ENCODE measurements around the gene SLC37A2. TPM values are rescaled to one million over a fixed set of nuclear protein-coding genes. Genes with fewer than 3 reads are reported as not detected.
A peak's percentile ranks its signal among the peaks of the same experiment; 100 is the strongest.

The SLC37A2 gene
- polyA plus RNA-seq, 10 donors: 2.4 to 5.1 (median 3.3) TPM

DNA sequence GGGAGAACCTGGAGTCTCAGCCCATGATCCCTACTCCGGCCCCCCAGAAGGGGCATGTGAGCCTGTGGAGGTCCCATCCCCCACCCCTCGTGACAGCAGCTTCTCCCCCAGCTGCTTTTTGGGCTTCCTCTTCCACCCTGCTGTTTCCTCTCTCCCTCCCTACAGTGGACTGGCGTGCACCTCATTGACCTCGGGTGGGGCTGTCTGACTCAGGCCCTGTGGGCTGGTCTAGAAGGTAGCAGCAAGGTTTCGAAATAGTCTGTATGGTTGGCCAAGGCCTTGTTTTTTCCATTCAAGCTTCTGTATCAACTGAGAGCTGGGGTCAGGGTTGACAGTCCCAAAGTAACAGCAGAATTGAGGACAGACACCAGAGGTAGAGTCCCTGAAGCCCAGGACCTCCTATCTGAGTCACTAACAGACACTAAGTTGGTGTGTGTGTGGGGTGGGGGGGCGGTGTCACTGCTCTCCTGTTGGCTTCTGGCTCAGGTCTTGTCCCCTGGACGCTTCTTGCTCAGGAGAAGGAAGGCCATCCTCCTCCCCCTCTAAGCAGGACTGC, 7.7 kb downstream of the SLC37A2 start:
- peak in 2 of 3 donors; percentile 26 to 59 for DNase-seq

DNA sequence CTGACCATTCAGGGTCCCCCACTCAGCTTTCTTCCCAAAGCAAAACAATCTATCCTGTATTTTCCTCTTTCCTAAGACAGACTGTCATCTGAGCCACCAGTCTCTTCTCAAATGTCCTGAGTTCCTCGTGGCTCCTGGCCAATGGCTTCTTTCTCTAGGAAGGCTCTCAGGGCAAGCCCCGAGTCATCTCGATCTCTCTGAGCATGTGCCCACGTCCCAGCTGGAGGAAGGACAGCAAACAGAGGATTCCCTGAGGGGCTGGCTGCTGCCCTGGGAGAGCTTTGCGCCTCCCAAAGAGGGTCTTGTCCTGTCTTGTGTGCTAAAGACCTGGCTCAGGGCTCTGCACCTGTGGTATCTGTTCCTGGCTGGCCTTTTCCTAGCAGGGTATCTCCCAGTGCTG, 8.3 kb downstream of the SLC37A2 start:
- no peak for DNase-seq

DNA sequence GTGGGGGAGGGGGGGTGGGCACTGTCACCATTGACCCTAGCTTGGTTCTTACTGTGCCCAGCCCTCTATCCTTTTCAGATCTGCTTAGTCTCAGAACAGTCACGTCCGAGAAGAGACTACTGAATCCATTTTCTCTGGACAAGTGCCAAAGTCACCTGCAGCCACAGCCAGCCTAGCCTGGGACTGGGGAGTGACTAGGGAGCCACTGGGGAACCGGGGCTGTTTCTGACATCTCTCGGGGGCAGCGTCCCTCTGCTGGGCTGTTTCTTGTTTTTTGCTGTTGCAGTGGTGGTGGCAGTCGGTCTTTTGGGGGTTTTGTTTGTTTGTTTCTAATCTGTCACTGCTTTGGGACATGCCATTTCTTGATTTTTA, 8.7 kb downstream of the SLC37A2 start:
- no peak for DNase-seq

DNA sequence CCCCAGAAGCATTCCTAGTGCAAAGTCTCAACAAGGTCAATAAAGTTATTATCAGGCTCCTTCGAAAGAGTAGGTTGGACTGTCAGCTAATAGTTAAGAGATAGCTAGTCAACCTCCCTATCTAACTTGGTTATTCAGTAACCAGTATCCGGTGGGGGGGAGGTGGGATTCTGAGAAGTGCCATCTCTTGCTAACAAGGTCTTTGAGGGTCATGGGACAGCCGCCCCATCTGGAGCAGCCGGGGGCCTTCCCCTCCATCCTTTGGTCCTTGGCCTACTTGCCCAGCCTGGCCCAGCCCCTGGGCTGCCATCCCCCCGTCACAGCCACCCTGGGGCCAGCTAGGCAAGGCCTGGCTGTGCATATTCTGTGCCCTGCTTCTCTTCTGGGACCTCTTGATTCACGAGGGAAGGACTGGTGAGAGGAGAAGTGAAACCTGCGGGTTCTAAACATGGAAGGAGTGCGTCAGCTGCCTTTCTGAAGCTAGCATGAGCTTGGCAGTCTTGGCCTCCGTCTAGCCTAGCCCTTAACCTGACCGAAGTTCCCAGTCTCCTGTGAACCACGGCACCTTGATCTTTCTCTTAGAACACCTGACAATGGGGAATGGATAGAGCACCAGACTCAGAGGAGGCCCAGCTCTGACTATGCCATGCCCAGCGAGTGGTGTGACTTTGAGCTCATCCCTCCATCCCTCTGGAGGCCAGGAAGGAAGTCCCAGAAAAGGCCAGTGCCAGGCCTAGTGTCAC, 9.3 kb downstream of the SLC37A2 start:
- peak in 1 of 3 donors; percentile 42 for DNase-seq

DNA sequence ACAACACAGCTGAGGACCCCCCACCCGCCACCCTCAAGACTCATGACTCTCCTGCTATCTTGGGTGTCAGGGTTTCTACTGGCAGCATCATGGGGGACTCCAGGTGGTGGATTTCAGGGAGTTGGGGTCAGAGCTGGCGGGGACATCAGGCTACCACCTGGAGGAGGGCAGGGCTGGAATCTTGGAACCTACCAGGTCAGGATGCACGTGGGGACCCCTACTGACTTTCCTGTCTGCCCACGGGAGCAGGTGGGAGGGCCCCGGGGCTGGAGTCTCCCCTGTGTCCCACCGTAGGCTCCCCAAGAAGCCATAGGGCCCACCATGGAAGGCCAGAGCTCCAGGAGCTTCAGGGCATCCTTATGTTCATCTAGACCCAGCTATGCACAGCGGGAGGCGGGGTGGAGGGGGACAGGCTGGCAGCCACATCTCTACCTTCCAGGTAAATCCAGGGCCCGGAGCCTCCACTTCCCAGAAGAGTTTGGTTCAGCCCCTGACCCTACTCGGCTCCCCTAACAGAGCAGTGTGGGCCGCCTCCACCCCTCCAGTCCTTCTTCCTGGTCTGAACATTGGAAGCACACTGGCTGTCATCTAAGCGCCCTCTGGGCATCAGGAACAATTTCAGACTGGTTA, 10.0 kb downstream of the SLC37A2 start:
- DNase-seq: no peak

DNA sequence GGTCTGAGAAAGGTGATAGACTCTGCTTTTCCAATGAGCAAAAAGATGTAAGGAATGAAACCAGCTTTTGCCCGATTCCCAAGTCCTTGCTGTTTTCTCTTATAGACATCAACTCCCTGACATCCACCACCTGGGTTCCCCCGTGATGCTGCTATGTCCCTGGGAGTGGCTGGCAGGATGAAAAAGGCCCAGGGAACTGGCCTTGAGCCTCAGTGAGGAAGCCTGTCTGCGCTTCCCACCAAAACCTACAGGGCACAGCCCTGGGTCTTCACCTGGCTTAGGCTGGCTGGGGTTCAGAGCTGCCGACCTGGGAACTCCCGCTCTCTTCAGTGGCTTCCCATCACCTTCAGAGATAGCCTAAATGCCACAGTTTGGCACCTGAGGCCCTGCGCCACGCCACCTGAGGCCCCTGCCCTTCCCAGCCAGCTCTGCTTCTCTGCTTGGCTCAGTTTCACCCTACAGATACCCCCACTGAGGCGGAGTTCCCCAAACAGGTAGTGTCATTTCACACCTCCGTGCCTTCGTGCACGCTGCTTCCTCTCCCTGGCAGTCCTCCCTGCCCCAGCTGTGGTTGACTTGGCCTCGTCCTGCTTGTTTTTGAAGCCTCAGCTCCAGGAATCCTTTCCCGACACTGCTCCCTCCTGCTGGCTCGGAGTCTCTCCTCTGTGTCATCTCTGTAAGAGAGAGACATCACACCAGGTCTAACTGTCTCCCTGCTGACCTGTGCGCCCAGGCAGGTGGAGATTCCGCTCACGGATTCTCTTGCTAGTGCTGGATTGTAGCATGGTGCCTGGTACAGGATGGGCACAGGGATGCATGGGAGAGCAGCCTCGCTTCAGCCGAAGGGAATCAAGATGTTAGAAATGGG, 10.7 kb downstream of the SLC37A2 start:
- no peak for DNase-seq

DNA sequence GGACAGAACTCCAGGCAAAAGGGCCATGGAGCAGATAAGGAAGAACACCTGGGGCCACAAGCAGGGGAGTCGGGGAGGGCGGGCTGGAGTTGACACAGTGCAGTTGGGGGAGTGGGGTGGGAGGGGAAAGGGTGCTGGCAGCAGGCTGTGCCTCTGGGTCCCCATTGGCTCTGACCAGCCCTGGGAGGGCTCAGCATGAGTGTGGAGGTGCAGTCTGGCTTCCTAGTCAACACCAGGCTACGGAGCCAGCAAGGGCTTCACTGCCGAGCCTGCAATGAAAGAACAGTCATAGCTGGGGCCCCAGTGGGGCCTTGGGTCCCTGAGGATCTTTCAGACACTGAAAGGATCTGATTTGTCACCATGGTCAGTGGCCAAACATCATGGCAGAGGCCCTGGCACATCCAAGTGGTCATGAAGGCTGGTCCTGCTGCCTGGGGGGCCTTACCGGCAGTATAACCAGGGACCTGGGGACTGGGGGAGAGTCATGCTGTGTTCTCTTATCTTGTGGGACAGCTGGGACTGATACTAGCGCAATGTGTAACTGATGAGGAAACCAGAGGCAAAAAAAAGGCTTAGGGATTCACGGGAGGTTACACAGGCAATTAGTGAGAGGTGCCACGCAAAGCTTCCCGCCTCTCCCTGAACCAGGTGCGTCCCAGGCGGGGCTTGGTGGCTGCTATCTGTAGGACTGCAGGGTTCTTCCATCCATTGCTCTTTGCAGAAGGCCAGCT, 11.6 kb downstream of the SLC37A2 start:
- DNase-seq: no peak

DNA sequence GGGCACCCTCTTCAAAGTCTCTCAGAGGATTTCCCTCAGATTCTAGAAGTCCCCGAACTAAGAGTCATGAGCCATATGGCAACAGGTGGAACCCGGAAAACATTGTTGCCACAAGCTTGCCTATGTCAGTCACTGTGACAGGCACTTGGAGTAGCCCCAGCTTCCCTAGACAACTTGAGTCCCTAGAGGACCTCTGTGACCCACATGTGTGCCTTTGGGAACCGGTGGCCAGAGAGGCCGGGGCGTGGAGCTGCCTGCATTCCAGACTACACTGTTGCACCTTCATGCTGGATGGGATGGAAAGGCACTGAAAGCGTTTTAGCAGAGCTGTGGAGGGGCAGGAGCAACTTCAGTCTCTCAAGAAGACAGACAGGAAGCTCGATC, 12.1 kb downstream of the SLC37A2 start:
- DNase-seq: no peak

DNA sequence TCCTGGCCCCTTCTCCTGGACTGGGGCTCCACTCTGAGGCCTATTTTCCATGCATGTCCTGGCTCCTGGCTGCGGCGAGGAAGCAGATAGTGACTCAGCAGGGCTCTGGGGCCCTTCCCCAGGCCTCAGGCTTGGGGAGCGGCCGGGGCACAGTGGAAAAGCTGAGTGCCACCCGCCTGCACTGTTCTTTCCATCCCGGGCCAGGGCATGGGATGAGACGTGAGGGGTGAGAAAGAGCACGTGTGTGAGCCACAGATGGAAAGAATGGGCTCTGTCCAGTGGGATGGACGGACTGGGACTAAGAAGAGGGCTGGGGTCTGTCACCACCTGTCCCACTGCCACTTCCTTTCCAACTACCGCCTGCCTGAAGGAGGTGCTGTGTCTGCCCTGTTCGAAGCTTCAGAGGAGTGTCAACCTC, 12.8 kb downstream of the SLC37A2 start:
- no peak for DNase-seq

DNA sequence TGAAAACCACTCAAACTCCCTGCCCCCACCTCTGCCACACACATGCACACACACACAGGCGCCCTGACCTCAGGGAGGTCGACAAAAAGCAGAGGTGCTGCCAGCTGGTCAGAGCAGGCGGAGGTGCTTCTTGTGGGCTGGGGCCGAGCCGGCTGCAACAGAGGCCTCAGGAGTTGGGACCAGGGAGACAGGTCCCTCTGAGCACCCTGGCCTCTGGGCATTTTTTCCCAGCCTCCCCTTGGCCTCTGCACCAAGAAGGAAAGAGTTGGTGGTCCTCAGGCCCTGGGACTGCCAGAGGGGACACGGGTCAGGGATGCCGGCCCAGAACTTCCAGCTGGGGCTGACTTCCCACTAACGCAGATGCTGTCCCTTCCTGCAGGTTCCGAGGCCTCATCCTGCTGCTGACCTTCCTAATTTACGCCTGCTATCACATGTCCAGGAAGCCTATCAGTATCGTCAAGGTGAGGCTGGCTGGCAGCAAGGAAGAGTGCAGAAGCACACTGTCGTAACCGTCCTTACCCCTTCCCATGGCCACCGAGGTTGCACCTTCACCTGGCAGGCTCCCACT, 13.4 kb downstream of the SLC37A2 start:
- DNase-seq: no peak

DNA sequence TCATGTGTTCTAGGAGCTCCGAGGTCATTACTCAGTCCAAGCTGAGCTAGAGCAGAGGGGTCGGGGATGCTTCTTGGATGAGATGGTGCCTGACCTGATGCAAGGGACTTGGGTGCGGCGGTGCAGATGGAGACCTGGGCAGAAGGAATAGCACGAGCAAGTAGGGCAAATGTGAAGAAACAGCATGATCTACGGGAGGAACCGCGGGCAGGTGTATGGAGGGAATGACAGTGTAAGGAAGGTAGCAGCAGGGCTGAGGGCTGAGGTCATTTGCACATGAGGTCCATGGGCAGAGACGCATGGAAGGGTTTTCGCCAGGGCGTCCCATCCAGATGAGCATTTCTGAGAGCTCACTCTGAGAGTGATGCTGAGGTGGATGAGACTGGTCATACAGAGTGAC, 14.9 kb downstream of the SLC37A2 start:
- DNase-seq: no peak

DNA sequence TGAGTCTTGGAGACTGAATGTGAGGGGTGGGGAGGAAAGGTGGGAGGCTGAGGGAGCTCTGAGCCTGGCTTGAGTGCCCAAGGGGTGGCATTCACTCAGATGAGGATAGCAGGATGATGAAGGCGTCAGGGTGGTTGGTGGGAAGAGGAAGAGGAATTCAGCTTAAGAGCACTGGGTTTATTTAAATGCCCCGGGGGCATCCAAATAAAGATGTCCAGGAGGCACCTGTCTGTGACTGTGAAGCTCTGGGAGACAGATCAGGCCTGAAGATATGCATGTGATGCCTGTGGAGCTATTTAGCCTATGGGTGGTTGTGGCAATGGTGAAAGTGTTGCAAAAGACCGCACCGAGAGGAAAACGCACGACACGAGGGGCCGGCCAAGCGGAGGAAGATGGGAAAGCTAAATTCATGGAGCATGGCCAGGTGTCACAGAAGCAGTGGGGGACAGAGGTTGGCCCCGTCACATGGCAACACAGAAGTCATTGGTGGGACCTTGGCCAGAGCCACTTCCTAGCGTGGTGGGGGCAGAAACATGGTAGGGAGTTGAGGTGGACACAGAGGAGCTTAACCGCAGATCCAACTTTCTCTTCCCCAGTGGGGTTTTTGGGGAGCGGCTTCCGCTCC, 15.5 kb downstream of the SLC37A2 start:
- DNase-seq: no peak

DNA sequence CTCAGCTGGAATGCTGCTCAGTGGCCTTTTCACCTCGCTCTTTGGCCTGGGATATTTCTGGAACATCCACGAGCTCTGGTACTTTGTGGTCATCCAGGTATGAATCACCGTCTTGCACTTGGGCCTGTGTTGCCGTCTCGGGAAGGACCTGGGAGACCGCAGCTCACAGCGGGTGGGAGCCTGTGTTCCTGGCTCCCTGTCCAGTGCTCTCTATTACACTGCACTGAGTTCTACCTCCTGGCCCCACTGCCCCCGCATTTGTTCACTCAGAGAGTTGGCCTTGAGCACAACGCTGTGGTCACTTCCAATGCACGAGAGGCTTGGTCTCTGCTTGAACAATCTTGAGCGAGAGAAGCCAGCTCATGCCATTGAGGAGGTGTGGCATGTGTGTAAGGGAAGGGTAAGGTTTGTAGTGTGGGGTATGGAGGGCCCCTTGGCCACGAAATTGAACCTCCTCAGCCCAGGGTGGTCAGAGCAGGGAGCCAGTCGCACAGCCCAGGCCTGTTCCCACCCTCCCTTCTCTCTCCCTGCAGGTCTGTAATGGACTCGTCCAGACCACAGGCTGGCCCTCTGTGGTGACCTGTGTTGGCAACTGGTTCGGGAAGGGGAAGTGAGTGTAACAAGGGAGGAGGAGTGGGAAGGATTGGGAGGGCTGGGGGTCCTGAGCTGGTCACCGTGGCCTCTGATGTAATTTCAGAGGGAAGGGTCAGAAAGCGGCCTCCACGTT, 16.2 kb downstream of the SLC37A2 start:
- DNase-seq: no peak

DNA sequence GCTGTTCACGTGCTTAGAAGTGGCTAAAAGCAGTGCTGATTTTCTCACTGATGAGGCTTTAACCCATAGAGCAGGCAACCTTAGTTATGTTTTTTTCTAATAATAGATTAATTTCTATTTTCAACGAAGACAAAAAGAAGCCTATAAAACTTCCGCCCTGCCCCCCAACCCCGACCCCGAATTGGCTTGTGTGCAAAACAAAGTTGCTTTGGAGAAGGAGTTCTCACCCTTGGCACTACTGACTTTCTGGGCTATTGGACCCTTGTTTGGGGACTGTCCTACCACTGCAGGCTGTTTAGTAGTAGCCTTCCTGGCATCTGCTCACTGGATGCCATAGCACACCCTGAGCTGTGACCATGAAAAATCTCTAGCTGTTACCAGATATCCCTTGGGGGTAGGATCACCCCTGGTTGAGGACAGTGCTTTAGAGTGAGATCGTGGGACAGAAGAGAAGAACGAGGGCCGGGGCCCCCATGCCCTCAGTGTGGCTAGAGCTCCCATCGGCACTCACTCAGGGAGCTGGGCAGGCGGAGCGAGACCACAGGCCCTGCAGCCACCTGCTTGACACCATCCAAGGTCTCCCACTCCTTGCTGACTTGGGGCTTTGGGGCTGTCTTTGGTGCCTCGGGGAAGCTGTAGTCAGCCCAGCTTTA, 16.9 kb downstream of the SLC37A2 start:
- no peak for DNase-seq

DNA sequence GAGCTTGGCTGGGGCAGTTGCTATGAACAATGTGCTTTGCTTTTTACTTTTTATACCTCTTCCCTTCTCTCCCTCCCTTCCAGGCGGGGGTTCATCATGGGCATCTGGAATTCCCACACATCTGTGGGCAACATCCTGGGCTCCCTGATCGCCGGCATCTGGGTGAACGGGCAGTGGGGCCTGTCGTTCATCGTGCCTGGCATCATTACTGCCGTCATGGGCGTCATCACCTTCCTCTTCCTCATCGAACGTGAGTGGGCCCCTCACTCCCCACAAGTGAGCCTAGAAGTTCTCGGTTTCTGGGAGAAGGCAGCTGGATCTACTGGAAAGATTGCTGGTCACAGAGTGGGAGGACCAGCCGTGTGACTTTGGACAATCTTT, 17.4 kb downstream of the SLC37A2 start:
- no peak for DNase-seq

DNA sequence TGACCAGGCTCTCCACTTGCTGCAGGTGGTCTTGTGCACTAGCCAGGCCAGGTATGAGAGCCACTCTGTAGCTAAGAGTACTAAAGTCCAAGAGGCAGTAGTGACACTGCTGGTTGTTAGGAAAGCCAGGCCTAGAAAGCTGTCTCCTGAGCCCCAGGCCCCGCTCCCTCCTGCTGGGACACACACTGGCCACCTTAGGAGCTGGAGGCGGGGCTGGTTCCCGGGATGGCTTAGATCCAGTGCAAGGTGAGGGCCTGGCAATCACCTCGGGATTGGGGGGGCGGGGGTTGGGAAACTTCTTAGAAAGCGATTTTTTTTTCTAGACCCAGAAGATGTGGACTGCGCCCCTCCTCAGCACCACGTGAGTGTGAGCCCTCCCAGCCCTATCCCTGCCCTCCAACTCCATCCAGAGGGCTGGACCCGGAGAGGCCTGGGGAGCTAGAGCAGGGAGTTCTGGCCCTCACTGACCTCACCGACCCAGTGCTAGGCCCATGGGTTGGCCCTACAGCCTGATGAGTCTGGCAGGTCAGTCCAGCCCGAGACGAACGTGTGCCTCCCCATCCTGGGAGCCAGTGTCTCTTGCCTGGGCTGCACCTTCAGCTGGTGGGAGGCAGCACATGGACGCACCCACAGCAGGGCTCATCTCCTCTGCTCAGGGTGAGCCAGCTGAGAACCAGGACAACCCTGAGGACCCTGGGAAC, 18.1 kb downstream of the SLC37A2 start:
- DNase-seq: no peak

DNA sequence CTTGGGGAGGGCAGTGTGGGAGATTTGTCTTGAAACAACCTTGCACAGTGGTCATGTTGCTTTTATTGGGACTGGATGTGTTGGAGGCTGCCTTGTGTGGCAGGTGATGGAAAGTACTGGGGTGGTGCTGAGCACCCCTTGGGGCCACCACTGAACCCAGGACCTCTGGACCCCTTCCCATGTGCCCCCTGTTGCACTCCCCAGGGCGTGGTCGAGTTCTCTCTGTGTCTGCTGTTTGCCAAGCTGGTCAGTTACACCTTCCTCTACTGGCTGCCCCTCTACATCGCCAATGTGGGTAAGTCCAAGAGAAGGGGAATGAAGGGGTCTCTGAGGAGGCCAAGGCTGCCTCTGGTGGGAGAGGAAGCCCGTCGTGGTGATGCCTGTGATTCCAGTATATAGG, 18.9 kb downstream of the SLC37A2 start:
- DNase-seq: no peak

DNA sequence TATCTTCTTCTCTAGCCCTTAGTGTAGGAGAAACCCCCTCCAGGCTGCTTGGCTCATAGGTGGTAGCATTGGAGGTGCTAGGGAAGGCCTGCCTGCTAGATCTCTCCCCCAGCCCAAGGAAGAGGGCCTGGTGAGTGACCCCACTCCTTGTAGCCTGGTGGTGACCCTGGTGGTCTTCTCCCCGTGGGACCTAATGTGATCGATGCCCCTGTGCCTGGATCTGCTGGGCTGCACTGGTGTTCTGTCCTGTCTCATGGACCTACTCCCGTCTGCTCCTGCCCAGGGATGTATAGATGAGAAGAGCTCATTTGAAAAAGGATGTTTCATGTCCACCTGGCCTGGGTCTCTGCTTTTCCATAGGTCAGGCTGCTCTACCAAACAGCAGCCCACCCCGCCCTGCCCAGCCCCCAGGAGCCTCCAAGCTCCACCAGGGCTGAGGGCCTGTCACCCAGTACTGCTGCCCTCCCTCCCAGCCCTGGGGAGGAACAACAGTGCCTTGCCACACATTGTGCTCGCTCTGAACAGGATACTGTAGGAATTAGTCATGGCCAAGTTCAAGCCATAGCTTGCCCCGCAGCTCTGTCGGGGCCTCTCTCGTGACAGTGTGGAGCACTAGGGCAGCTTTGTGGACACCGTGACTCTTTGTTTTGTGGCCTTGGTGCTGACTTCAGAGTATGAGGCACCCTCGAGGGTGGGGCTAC, 19.7 kb downstream of the SLC37A2 start:
- no peak for DNase-seq

Measured in muscle of back (tissue), 11 donors.